ENCODE results near the gene FYB1. TPM values are rescaled to one million over a fixed set of nuclear protein-coding genes. Genes with fewer than 3 reads are reported as not detected.

The FYB1 gene
- total and polyA plus RNA-seq, 2 of the 8 experiments (the other 6 are each of a cell fraction or from before 2014, with no cell fraction given): not detected

DNA sequence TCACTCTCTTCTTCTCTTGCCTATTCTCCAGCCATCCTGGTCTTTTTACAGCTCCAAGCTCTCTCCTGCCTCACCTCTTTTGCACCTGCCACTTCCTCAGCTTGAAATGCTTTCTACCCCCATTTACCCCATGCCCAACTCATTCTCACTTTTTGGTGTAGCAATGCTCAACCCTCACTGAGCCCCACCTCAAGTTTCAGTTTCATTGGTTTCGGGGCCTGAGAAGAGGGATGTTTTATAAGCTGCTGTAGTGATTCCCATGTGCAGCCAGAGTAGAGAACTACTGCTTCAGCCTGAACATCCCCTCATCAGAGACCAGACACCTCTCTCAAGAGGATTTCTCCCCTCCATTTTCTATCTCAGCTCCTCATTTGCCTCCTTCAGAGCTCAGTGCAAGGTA is 45.2 kb upstream of the FYB1 start:
- Histone ChIP-seq H2BK15ac (ENCODE audit: low read length) (no peak overlapping the region), H3K79me2 (ENCODE audit: control insufficient read depth in 1 of 2, insufficient read depth in 2 of 2, low read length in 2 of 2) (no peaks in the 10 kb centered on the region), H4K8ac (ENCODE audit: extremely low read depth, insufficient read depth, low read length) (no peak overlapping the region), H3K4me2 (ENCODE audit: insufficient read depth in 1 of 2, low read depth in 2 of 2, low read length in 2 of 2) (no peak overlapping the region), H4K91ac (replicated peaks; ENCODE audit: insufficient read length, low read length) (no peak overlapping the region), H2BK20ac (ENCODE audit: low read length) (no peak overlapping the region), H3K23ac (ENCODE audit: insufficient read length) (no peak overlapping the region), H2BK120ac (replicated peaks; ENCODE audit: low read depth, low read length) (no peak overlapping the region), H2BK5ac (ENCODE audit: low read depth, low read length) (no peak overlapping the region), H2BK12ac (ENCODE audit: low read depth, low read length) (no peak overlapping the region), H3K79me1 (ENCODE audit: low read depth, low read length) (no peaks in the 10 kb centered on the region), H3K23me2 (ENCODE audit: low read depth, low read length) (no peaks in the 10 kb centered on the region), H3K18ac (ENCODE audit: extremely low read depth, low read length) (no peak overlapping the region), H3K4me3 (ENCODE audit: extremely low read depth in 1 of 4, insufficient read depth in 2 of 4, low read depth in 3 of 4, low read length in 4 of 4) (no peak overlapping the region), H3K27ac (ENCODE audit: low read depth, low read length) (no peak overlapping the region), H4K5ac (ENCODE audit: insufficient read length, low read depth, low read length) (no peak overlapping the region), H3K4me1 (replicated peaks in 1 of 4; ENCODE audit: control insufficient read depth in 3 of 4, insufficient read depth in 4 of 4, low read length in 3 of 4) (no peaks in the 10 kb centered on the region), H3K9ac (replicated peaks in 1 of 4; ENCODE audit: extremely low read depth in 1 of 4, low read depth in 3 of 4, low read length in 3 of 4) (no peak overlapping the region), H3K36me3 (ENCODE audit: control insufficient read depth in 2 of 4, insufficient read depth in 4 of 4, low read length in 3 of 4) (no peaks in the 10 kb centered on the region), H3K56ac (replicated peaks; ENCODE audit: insufficient read length, low read depth, low read length) (no peak overlapping the region), H3K9me3 (ENCODE audit: insufficient read depth in 2 of 2, low read depth in 1 of 2, low read length in 1 of 2) (no peaks in the 10 kb centered on the region), H2AFZ (ENCODE audit: low read length) (no peak overlapping the region), H4K20me1 (replicated peaks in 1 of 2; ENCODE audit: control insufficient read depth in 1 of 2, insufficient read depth in 2 of 2, low read length in 2 of 2) (no peaks in the 10 kb centered on the region), H3K27me3 (replicated peaks in 1 of 4; ENCODE audit: control insufficient read depth in 3 of 4, extremely low read depth in 1 of 4, insufficient read depth in 3 of 4, low read length in 3 of 4) (no peaks in the 10 kb centered on the region), H3K14ac (ENCODE audit: insufficient read length) (no peak overlapping the region), H3K4ac (replicated peaks; ENCODE audit: insufficient read length, low read depth, low read length) (no peak overlapping the region), H2AK5ac (ENCODE audit: low read depth, low read length) (no peak overlapping the region)
- WGBS, 2 experiments (ENCODE audit: extremely low coverage in 1 of 2, insufficient coverage in 1 of 2, insufficient read length in 1 of 2, insufficient replicate concordance in 2 of 2, low coverage in 1 of 2, low lambda C conversion rate in 2 of 2, missing lambda C conversion rate in 1 of 2): 75% methylated on average over 1 of the region's 1 CpG; no CpG with 5 or more reads in 1 of the 2 experiments
- FAIRE-seq: no peak
- ChIA-PET CTCF (ENCODE audit: partially characterized antibody) (interaction anchor here (0.9 to 1.0 kb wide), 2 partner anchors 10 to 284 kb away, joined by 3 read pairs; no protein-coding TSS in a partner anchor), POLR2A (ENCODE audit: partially characterized antibody) (no interaction called here)
- DNase-seq (ENCODE audit: low read depth in 1 of 2, low spot score in 2 of 2): no peak
- no peak for TF ChIP-seq MAFK (IDR thresholded peaks at IDR 0.05; ENCODE audit: low read depth, low read length)
- TF ChIP-seq JUN (IDR thresholded peaks at IDR 0.05; ENCODE audit: low read depth, low read length): no peak
- no peak for TF ChIP-seq SP2 (IDR thresholded peaks at IDR 0.05; ENCODE audit: low read length)
- no peak for TF ChIP-seq POLR2AphosphoS5 (IDR thresholded peaks at IDR 0.05; ENCODE audit: low read depth, low read length)
- TF ChIP-seq MAX (IDR thresholded peaks at IDR 0.05): no peak
- no peak for TF ChIP-seq HDAC6 (IDR thresholded peaks at IDR 0.05; ENCODE audit: low read depth, low read length)
- TF ChIP-seq ATF3 (IDR thresholded peaks at IDR 0.05; ENCODE audit: insufficient read depth, low read depth, low read length): no peak
- no peak for TF ChIP-seq GABPA (IDR thresholded peaks at IDR 0.05; ENCODE audit: borderline replicate concordance, insufficient read depth, low read length)
- no peak for TF ChIP-seq SIX5 (IDR thresholded peaks at IDR 0.05; ENCODE audit: low read depth, low read length)
- no peak for TF ChIP-seq RBBP5 (IDR thresholded peaks at IDR 0.05; ENCODE audit: borderline replicate concordance, low read depth, low read length)
- no peak for TF ChIP-seq POU5F1 (IDR thresholded peaks at IDR 0.05; ENCODE audit: low read depth, low read length)
- TF ChIP-seq HDAC2 (IDR thresholded peaks at IDR 0.05; ENCODE audit: borderline replicate concordance in 1 of 2, low read depth in 2 of 2, low read length in 2 of 2): no peak
- TF ChIP-seq FOSL1 (IDR thresholded peaks at IDR 0.05; ENCODE audit: insufficient read depth, low read depth, low read length): no peak

Measured in H1 (cell line).